GM12891 (cell line): ENCODE results near the gene PLCB1.

Source experiments
- POLR2A ChIP-seq: IDR thresholded peaks from 2 replicates; pipeline ENCODE4 v1.6.1; 2011; ENCODE audit warnings: low read depth, low read length, control low read depth
- POLR2AphosphoS5 ChIP-seq: IDR thresholded peaks from 2 replicates; pipeline ENCODE4 v1.6.1; 2011; ENCODE audit warnings: low read depth, low read length, control low read depth
- TAF1 ChIP-seq: IDR thresholded peaks from 2 replicates; pipeline ENCODE4 v1.6.1; 2011; ENCODE audit warnings: low read depth, low read length, control low read depth

DNA sequence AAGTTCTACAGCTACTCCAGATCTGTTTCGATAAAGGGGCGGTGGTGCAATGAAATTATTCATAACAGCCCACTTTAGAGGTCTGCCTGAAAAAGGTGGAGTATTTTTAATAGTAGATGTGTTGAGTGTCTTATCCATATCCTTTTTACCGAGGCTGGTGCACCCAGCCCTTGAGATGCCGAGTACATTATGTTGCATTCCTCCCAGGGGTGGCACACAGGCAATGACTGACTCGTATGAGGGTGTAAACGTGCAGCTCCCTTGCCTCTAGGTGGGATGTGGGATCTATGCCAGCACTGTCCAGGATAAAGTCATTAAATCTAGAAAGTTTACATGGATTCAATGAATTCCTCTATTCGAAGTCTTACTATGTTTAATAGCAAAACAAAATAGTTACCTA, 355.6 kb downstream of the PLCB1 start:
- no peak for TF ChIP-seq POLR2A
- no peak for TF ChIP-seq POLR2AphosphoS5
- TF ChIP-seq TAF1, result no peak
